HEK293 (cell line): ENCODE data around the gene PCBP3.

ENCODE experiments used
- CTCF ChIA-PET: fragments of 350-600 bp; formaldehyde crosslinking; extraction: SDS; loops from one replicate; lab custom pipeline; 2021; ENCODE audit warnings: antibody characterized with exemption; lab: Yijun Ruan, JAX
- POLR2A ChIA-PET: fragments of 300-600 bp; formaldehyde crosslinking; extraction: SDS; loops from one replicate; lab custom pipeline; 2020; ENCODE audit warnings: antibody characterized with exemption, inconsistent platforms; lab: Yijun Ruan, JAX
- H3K27ac ChIP-seq: fragments of 200-500 bp; sonication (Bioruptor generic); 2 replicates; pipeline ENCODE4 v1.5.1; 2014; ENCODE audit warnings: low read depth, low read length, control low read depth, inconsistent platforms; ENCODE audit errors: extremely low read depth
- H3K36me3 ChIP-seq, 2 experiments: fragments of 200-500 bp in 1 of 2; sonication (Bioruptor generic) in 1 of 2; 1 replicate in 1 of 2; 2 replicates in 1 of 2; pipeline ENCODE4 v1.5.1; 2014 to 2017; ENCODE audit warnings: inconsistent platforms in 2 of 2, low read length in 2 of 2; ENCODE audit not compliant: control insufficient read depth in 2 of 2, insufficient read depth in 1 of 2
- H3K4me1 ChIP-seq: fragments of 200-500 bp; sonication (Bioruptor generic); 2 replicates; pipeline ENCODE4 v1.5.1; 2014; ENCODE audit warnings: mild to moderate bottlenecking, low read length, inconsistent platforms; ENCODE audit not compliant: control insufficient read depth, insufficient read depth
- H3K4me3 ChIP-seq: 2 replicates; pipeline ENCODE4 v1.5.1; 2011; ENCODE audit warnings: low read depth, mild to moderate bottlenecking, control low read depth, low read length, moderate library complexity
- H3K9me3 ChIP-seq: fragments of 200-500 bp; sonication (Bioruptor generic); 2 replicates; pipeline ENCODE4 v1.5.1; 2014; ENCODE audit warnings: low read depth, low read length, inconsistent platforms; ENCODE audit not compliant: control insufficient read depth, insufficient read depth
- IKZF3 ChIP-seq: fragments of 450-650 bp; IDR thresholded peaks from 2 replicates; pipeline ENCODE4 v1.5.0; 2018; ENCODE audit warnings: missing biosample characterization, mild to moderate bottlenecking, missing genetic modification characterization, moderate library complexity
- KLF7 ChIP-seq: fragments of 450-650 bp; formaldehyde crosslinking; IDR thresholded peaks from 2 replicates; pipeline ENCODE4 v1.5.1; 2016; ENCODE audit warnings: missing biosample characterization, missing genetic modification characterization, borderline replicate concordance
- SCRT1 ChIP-seq: fragments of 450-650 bp; formaldehyde crosslinking; IDR thresholded peaks from 2 replicates; pipeline ENCODE4 v1.5.1; 2016; ENCODE audit warnings: missing biosample characterization, missing genetic modification characterization, borderline replicate concordance
- TCF7L2 ChIP-seq: IDR thresholded peaks from 2 replicates; pipeline ENCODE4 v1.6.1; 2011; ENCODE audit warnings: low read depth, mild to moderate bottlenecking, inconsistent platforms, low read length, moderate library complexity, borderline replicate concordance
- ZFP3 ChIP-seq: fragments of 450-650 bp; formaldehyde crosslinking; IDR thresholded peaks from 2 replicates; pipeline ENCODE4 v1.5.1; 2016; ENCODE audit warnings: low read depth, missing biosample characterization, missing genetic modification characterization
- ZFP37 ChIP-seq: fragments of 450-650 bp; formaldehyde crosslinking; IDR thresholded peaks from 2 replicates; pipeline ENCODE4 v1.5.1; 2016; ENCODE audit warnings: missing biosample characterization, missing genetic modification characterization
- ZNF133 ChIP-seq: fragments of 450-650 bp; formaldehyde crosslinking; IDR thresholded peaks from 2 replicates; pipeline ENCODE4 v1.5.1; 2016; ENCODE audit warnings: missing biosample characterization, missing genetic modification characterization
- ZNF155 ChIP-seq: fragments of 450-650 bp; formaldehyde crosslinking; IDR thresholded peaks from 2 replicates; pipeline ENCODE4 v1.5.1; 2016; ENCODE audit warnings: missing biosample characterization, missing genetic modification characterization
- ZNF175 ChIP-seq: fragments of 450-650 bp; formaldehyde crosslinking; IDR thresholded peaks from 2 replicates; pipeline ENCODE4 v1.5.1; 2016; ENCODE audit warnings: missing biosample characterization, missing genetic modification characterization
- ZNF202 ChIP-seq: fragments of 450-650 bp; formaldehyde crosslinking; IDR thresholded peaks from 2 replicates; pipeline ENCODE4 v1.5.1; 2016; ENCODE audit warnings: missing biosample characterization, missing genetic modification characterization, borderline replicate concordance
- ZNF214 ChIP-seq: fragments of 450-650 bp; formaldehyde crosslinking; IDR thresholded peaks from 2 replicates; pipeline ENCODE4 v1.5.1; 2017; ENCODE audit warnings: missing biosample characterization, mild to moderate bottlenecking, missing genetic modification characterization, borderline replicate concordance
- ZNF324 ChIP-seq: fragments of 450-650 bp; formaldehyde crosslinking; IDR thresholded peaks from 2 replicates; pipeline ENCODE4 v1.5.1; 2016; ENCODE audit warnings: missing biosample characterization, missing genetic modification characterization
- ZNF394 ChIP-seq: fragments of 450-650 bp; formaldehyde crosslinking; IDR thresholded peaks from 2 replicates; pipeline ENCODE4 v1.5.1; 2016; ENCODE audit warnings: missing biosample characterization, missing genetic modification characterization, mild to moderate bottlenecking, moderate library complexity, borderline replicate concordance
- ZNF48 ChIP-seq: fragments of 450-650 bp; formaldehyde crosslinking; IDR thresholded peaks from 2 replicates; pipeline ENCODE4 v1.5.1; 2016; ENCODE audit warnings: missing biosample characterization, missing genetic modification characterization
- ZNF510 ChIP-seq: fragments of 450-650 bp; formaldehyde crosslinking; IDR thresholded peaks from 2 replicates; pipeline ENCODE4 v1.5.1; 2018; ENCODE audit warnings: mild to moderate bottlenecking, missing genetic modification characterization, missing biosample characterization; ENCODE audit not compliant: insufficient replicate concordance
- ZNF513 ChIP-seq: fragments of 450-650 bp; IDR thresholded peaks from 2 replicates; pipeline ENCODE4 v1.5.1; 2018; ENCODE audit warnings: missing biosample characterization, missing genetic modification characterization
- ZNF518A ChIP-seq: fragments of 450-650 bp; formaldehyde crosslinking; conservative IDR thresholded peaks from 2 replicates; pipeline ENCODE4 v1.5.1; 2016; ENCODE audit warnings: low read depth, missing biosample characterization, missing genetic modification characterization
- ZNF585B ChIP-seq: fragments of 450-650 bp; formaldehyde crosslinking; IDR thresholded peaks from 2 replicates; pipeline ENCODE4 v1.5.1; 2016; ENCODE audit warnings: missing biosample characterization, missing genetic modification characterization
- ZNF639 ChIP-seq: fragments of 450-650 bp; formaldehyde crosslinking; IDR thresholded peaks from 2 replicates; pipeline ENCODE4 v1.5.1; 2016; ENCODE audit warnings: missing biosample characterization, missing genetic modification characterization
- ZNF654 ChIP-seq: fragments of 450-650 bp; formaldehyde crosslinking; IDR thresholded peaks from 2 replicates; pipeline ENCODE4 v1.5.1; 2016; ENCODE audit warnings: low read depth, missing biosample characterization, missing genetic modification characterization
- ZNF830 ChIP-seq: fragments of 450-650 bp; IDR thresholded peaks from 2 replicates; pipeline ENCODE4 v1.5.0; 2018; ENCODE audit warnings: missing biosample characterization, missing genetic modification characterization, low read depth, mild to moderate bottlenecking, moderate library complexity

The PCBP3 gene

GRCh38 chr21:45846373-45847160 is 203.0 kb downstream of the PCBP3 start:
- Histone ChIP-seq H3K4me1 (no peaks in the 10 kb centered on the region), H3K9me3 (no peaks in the 10 kb centered on the region), H3K27ac (no peak overlapping the region), H3K4me3 (no peak overlapping the region), H3K36me3 (no peaks in the 10 kb centered on the region)
- TF ChIP-seq ZNF133 (tag by site-specific recombination) = no peak
- TF ChIP-seq ZFP37 (tag by site-specific recombination) = no peak
- no peak for TF ChIP-seq ZNF48 (tag by site-specific recombination)
- no peak for TF ChIP-seq ZFP3
- no peak for TF ChIP-seq ZNF585B (tag by site-specific recombination)
- TF ChIP-seq ZNF639 (tag by site-specific recombination) = no peak
- TF ChIP-seq ZNF394 = no peak
- TF ChIP-seq ZNF202 (tag by site-specific recombination) = no peak
- TF ChIP-seq IKZF3 (tag by site-specific recombination) = no peak
- TF ChIP-seq ZNF214 (tag by site-specific recombination) = no peak
- TF ChIP-seq SCRT1 (tag by site-specific recombination) = no peak
- no peak for TF ChIP-seq ZNF155
- TF ChIP-seq ZNF513 (tag by site-specific recombination) = no peak
- no peak for TF ChIP-seq ZNF324 (tag by site-specific recombination)
- no peak for TF ChIP-seq ZNF830 (tag by site-specific recombination)
- ChIA-PET POLR2A (no interaction called here), CTCF (interaction anchor here (0.6 to 3.6 kb wide), 5 partner anchors 13 to 327 kb away, joined by 3 to 21 read pairs (median 3); no protein-coding TSS in a partner anchor)

DNA sequence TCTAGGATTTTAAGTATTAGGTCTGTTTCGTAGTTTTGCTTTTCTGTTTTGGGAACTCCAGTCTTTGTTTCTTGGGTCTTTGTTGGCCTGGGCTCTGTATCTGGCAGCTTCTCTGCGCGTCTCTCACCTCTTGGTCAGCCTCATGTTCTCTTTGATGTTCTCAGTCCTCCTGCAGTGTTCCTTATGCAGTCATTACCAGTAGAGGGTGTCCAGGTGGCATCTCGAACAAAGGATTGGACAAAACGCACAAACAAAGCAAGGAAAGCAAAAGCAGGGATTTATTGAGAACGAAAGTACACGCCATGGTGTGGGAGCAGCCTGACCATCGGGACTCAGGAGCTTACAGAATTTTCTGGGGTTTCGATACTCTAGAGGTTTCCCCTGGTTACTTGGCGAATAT is 204.3 kb downstream of the PCBP3 start:
- Histone ChIP-seq H3K4me1 (no peaks in the 10 kb centered on the region), H3K27ac (no peak overlapping the region), H3K36me3 (no peaks in the 10 kb centered on the region), H3K4me3 (no peak overlapping the region), H3K9me3 (no peaks in the 10 kb centered on the region)
- ChIA-PET POLR2A (no interaction called here), CTCF (interaction anchor here (1.2 to 3.6 kb wide), 2 partner anchors 14 to 32 kb away, joined by 3 to 21 read pairs; no protein-coding TSS in a partner anchor)
- TF ChIP-seq ZNF513 (tag by site-specific recombination) = no peak
- no peak for TF ChIP-seq ZNF175 (tag by site-specific recombination)
- no peak for TF ChIP-seq ZNF654 (tag by site-specific recombination)
- TF ChIP-seq TCF7L2 = no peak
- no peak for TF ChIP-seq ZNF510 (tag by site-specific recombination)
- TF ChIP-seq KLF7 (tag by site-specific recombination) = no peak
- TF ChIP-seq ZNF518A (tag by site-specific recombination) = no peak
